ENCODE measurements around the gene IL3.

DNA sequence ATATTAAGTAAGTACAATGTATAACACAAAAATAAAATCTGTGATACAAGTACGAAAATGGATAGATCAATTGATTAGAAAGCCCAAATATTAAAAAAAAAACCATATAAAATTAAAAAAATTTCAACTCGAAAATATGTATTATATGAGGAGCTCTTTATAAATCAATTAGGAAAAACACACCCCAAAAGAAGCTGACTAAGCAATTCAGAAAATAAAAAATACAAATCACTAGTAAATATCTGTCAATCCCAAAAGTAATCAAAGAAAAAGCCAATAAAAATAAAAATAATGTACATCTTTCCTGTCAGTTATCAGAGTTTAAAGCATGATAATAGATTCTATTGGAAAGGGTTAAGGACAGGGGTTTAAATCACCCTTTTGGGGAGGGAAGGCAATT lies 38.8 kb upstream of the IL3 start:
- TF ChIP-seq, protein P1, sequence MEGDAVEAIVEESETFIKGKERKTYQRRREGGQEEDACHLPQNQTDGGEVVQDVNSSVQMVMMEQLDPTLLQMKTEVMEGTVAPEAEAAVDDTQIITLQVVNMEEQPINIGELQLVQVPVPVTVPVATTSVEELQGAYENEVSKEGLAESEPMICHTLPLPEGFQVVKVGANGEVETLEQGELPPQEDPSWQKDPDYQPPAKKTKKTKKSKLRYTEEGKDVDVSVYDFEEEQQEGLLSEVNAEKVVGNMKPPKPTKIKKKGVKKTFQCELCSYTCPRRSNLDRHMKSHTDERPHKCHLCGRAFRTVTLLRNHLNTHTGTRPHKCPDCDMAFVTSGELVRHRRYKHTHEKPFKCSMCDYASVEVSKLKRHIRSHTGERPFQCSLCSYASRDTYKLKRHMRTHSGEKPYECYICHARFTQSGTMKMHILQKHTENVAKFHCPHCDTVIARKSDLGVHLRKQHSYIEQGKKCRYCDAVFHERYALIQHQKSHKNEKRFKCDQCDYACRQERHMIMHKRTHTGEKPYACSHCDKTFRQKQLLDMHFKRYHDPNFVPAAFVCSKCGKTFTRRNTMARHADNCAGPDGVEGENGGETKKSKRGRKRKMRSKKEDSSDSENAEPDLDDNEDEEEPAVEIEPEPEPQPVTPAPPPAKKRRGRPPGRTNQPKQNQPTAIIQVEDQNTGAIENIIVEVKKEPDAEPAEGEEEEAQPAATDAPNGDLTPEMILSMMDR (IDR thresholded peaks at IDR 0.05), result no peak
- no peak for TF ChIP-seq POLR2A (IDR thresholded peaks at IDR 0.05)

All from thyroid gland (tissue), 4 donors.